Transverse colon (tissue), 4 donors: ENCODE measurements around the gene TTC28. TPM values are rescaled to one million over a fixed set of nuclear protein-coding genes. Genes with fewer than 3 reads are reported as not detected.

Experiments used
- DNase-seq: peaks from one replicate; pipeline ENCODE4 v3.0.0-alpha.2; 2019
- H3K27ac ChIP-seq, 4 donors: fragments of 200-600 bp; sonication (generic); 2 replicates each; pipeline ENCODE4 v1.5.1; 2016 to 2018; ENCODE audit warnings: inconsistent platforms in 4 of 4
- H3K27me3 ChIP-seq: fragments of 200-600 bp; sonication (generic); 2 replicates; pipeline ENCODE4 v1.5.1; 2017; ENCODE audit warnings: inconsistent platforms
- H3K36me3 ChIP-seq, 4 donors: fragments of 200-600 bp; sonication (generic); 2 replicates each; pipeline ENCODE4 v1.5.1; 2017 to 2019; ENCODE audit warnings: inconsistent platforms in 4 of 4
- H3K4me1 ChIP-seq, 4 donors: fragments of 200-600 bp; sonication (generic); 2 replicates each; pipeline ENCODE4 v1.5.1; 2017 to 2020; ENCODE audit warnings: inconsistent platforms in 4 of 4
- H3K4me3 ChIP-seq, 4 donors: fragments of 200-600 bp; sonication (generic); 1 replicate in 1 of 4; 2 replicates in 3 of 4; pipeline versions ENCODE4 v1.5.1 to v1.6.1; 2017 to 2019; ENCODE audit warnings: inconsistent platforms in 4 of 4
- H3K9me3 ChIP-seq, 2 donors: fragments of 200-600 bp; sonication (generic); 2 replicates each; pipeline ENCODE4 v1.5.1; 2017 to 2019; ENCODE audit warnings: inconsistent platforms in 2 of 2
- CTCF ChIP-seq, 5 experiments: fragments of 200-600 bp in 3 of 5; fragments of 450-650 bp in 2 of 5; sonication (generic) in 3 of 5; IDR thresholded peaks; 1 replicate in 2 of 5; 2 replicates in 3 of 5; pipeline ENCODE4 v1.5.1; 2016 to 2017; ENCODE audit warnings: antibody characterized with exemption in 5 of 5, inconsistent platforms in 3 of 5, mild to moderate bottlenecking in 2 of 5, moderate library complexity in 1 of 5
- EP300 ChIP-seq: sonication (generic); formaldehyde crosslinking; IDR thresholded peaks from one replicate; pipeline ENCODE4 v1.6.1; 2017; ENCODE audit warnings: antibody characterized with exemption, low read depth
- POLR2A ChIP-seq: fragments of 450-650 bp; IDR thresholded peaks from one replicate; pipeline ENCODE4 v1.6.1; 2016; ENCODE audit warnings: antibody characterized with exemption, mild to moderate bottlenecking, moderate library complexity
- POLR2AphosphoS5 ChIP-seq, 3 donors: sonication (generic); formaldehyde crosslinking; IDR thresholded peaks; one replicate each; pipeline ENCODE4 v1.6.1; 2016; ENCODE audit warnings: antibody characterized with exemption in 3 of 3
- WGBS, 2 donors: methylation state at CpG; one replicate each; pipeline ENCODE4 v1.1.5; 2018; ENCODE audit warnings: low coverage in 1 of 2; 5-methylcytosine and 5-hydroxymethylcytosine counted together
- in situ Hi-C, 4 donors: fragments of 200-750 bp; cut with MboI; loops; one replicate each; pipeline versions ENCODE4 v1.15.0 to v1.15.1; 2017; ENCODE audit warnings: low sequenced_read_pairs in 3 of 4, low pct_ligation_motif_present in 1 of 4, low pct_unique_long_range_greater_than_20kb in 1 of 4
- intact Hi-C: fragments of 100-400 bp; cut with DNase I; formaldehyde crosslinking; loops from one replicate; pipeline ENCODE4 v1.15.1; 2023; ENCODE audit warnings: low total_unique reads
- total RNA-seq, 4 donors: library from RNA; depleted of rRNA; stranded (reverse); fragments of >200 nt; gene quantifications; one replicate each; pipeline ENCODE4 v1.1.0, GENCODE V29; 2016

The TTC28 gene
- total RNA-seq, 4 donors from 2014 or later = 7.6 to 84.2 (median 12.4) TPM

- Histone ChIP-seq H3K36me3 (no peaks in the 10 kb centered on the region), H3K4me1 (peaks cover 0 to 30% (median 2%) of the 10 kb centered on the region in 4 donors), H3K4me3 (no peak overlapping the region), H3K27ac (no peak overlapping the region), H3K9me3 (no peaks in the 10 kb centered on the region), H3K27me3 (no peaks in the 10 kb centered on the region)
- in situ Hi-C loops = no loop called here
- no peak for TF ChIP-seq POLR2AphosphoS5 (IDR thresholded peaks at IDR 0.05)
- TF ChIP-seq POLR2A = no peak
- no peak for TF ChIP-seq CTCF (IDR thresholded peaks at IDR 0.05)
- TF ChIP-seq EP300 = no peak
- no peak for DNase-seq
- intact Hi-C loops = no loop called here
Observed at GRCh38 chr22:28375761-28376534, 303.7 kb downstream of the TTC28 start.

GRCh38 chr22:28373831-28374230 lies 305.8 kb downstream of the TTC28 start:
- in situ Hi-C loops = no loop called here
- Histone ChIP-seq H3K27me3 (no peaks in the 10 kb centered on the region), H3K27ac (no peak overlapping the region), H3K4me1 (peaks cover 0 to 21% (median 0%) of the 10 kb centered on the region in 4 donors), H3K9me3 (no peaks in the 10 kb centered on the region), H3K4me3 (no peak overlapping the region), H3K36me3 (no peaks in the 10 kb centered on the region)
- intact Hi-C loops = no loop called here
- WGBS, 2 donors = 57 to 63% methylated on average over 2 of the region's 2 CpGs
- DNase-seq = no peak
- TF ChIP-seq CTCF (IDR thresholded peaks at IDR 0.05) = no peak
- TF ChIP-seq POLR2AphosphoS5 (IDR thresholded peaks at IDR 0.05) = no peak
- no peak for TF ChIP-seq EP300
- no peak for TF ChIP-seq POLR2A

GRCh38 chr22:28369854-28370253 lies 309.8 kb downstream of the TTC28 start:
- Histone ChIP-seq H3K27me3 (no peaks in the 10 kb centered on the region), H3K4me3 (no peak overlapping the region), H3K4me1 (peaks cover 0 to 6% (median 0%) of the 10 kb centered on the region in 4 donors), H3K9me3 (no peaks in the 10 kb centered on the region), H3K27ac (no peak overlapping the region), H3K36me3 (no peaks in the 10 kb centered on the region)
- in situ Hi-C loops (no loop called here), intact Hi-C loops (no loop called here)
- DNase-seq = peak; percentile 10
- no peak for TF ChIP-seq POLR2A
- TF ChIP-seq CTCF (IDR thresholded peaks at IDR 0.05) = no peak
- TF ChIP-seq POLR2AphosphoS5 (IDR thresholded peaks at IDR 0.05) = no peak
- 42% methylated on average over 2 of the region's 2 CpGs; no CpG with 5 or more reads in 1 of the 2 donors for WGBS, 2 donors

GRCh38 chr22:28366856-28367255 lies 312.8 kb downstream of the TTC28 start:
- H3K9me3 ChIP-seq = peaks cover 0 to 5% of the 10 kb centered on the region in 2 donors
- TF ChIP-seq POLR2AphosphoS5 (IDR thresholded peaks at IDR 0.05) = no peak
- no peak for TF ChIP-seq POLR2A
- TF ChIP-seq EP300 = no peak
- no peak for TF ChIP-seq CTCF (IDR thresholded peaks at IDR 0.05)
- H3K27ac ChIP-seq = no peak overlapping the region
- peaks cover 0 to 3% (median 0%) of the 10 kb centered on the region in 4 donors for H3K4me1 ChIP-seq
- H3K4me3 ChIP-seq = no peak overlapping the region
- intact Hi-C loops = no loop called here
- DNase-seq = no peak
- 92 to 100% methylated on average over 1 of the region's 1 CpG for WGBS, 2 donors
- H3K36me3 ChIP-seq = no peaks in the 10 kb centered on the region
- no peaks in the 10 kb centered on the region for H3K27me3 ChIP-seq
- in situ Hi-C loops = no loop called here
